ENCODE data around the gene NPAS4.
"Not testable (repeated sequence)": the region's sequence is repeated elsewhere in the genome, so short reads cannot be mapped to it uniquely, and the experiment has no call there.

Gene NPAS4

GRCh38 chr11:66432597-66432996 lies 11.8 kb downstream of the NPAS4 start:
- DNase-seq: no peak
- TF ChIP-seq POLR2A (IDR thresholded peaks at IDR 0.05; ENCODE audit: low read length) (no peak), GATA1 (IDR thresholded peaks at IDR 0.05; ENCODE audit: low read depth, low read length) (no peak)

- TF ChIP-seq GATA1 (IDR thresholded peaks at IDR 0.05; ENCODE audit: low read depth, low read length) (no peak), POLR2A (IDR thresholded peaks at IDR 0.05; ENCODE audit: low read length) (no peak)
- no peak for DNase-seq
These were observed 17.2 kb downstream of the NPAS4 start for GRCh38 chr11:66437979-66438503.

DNA sequence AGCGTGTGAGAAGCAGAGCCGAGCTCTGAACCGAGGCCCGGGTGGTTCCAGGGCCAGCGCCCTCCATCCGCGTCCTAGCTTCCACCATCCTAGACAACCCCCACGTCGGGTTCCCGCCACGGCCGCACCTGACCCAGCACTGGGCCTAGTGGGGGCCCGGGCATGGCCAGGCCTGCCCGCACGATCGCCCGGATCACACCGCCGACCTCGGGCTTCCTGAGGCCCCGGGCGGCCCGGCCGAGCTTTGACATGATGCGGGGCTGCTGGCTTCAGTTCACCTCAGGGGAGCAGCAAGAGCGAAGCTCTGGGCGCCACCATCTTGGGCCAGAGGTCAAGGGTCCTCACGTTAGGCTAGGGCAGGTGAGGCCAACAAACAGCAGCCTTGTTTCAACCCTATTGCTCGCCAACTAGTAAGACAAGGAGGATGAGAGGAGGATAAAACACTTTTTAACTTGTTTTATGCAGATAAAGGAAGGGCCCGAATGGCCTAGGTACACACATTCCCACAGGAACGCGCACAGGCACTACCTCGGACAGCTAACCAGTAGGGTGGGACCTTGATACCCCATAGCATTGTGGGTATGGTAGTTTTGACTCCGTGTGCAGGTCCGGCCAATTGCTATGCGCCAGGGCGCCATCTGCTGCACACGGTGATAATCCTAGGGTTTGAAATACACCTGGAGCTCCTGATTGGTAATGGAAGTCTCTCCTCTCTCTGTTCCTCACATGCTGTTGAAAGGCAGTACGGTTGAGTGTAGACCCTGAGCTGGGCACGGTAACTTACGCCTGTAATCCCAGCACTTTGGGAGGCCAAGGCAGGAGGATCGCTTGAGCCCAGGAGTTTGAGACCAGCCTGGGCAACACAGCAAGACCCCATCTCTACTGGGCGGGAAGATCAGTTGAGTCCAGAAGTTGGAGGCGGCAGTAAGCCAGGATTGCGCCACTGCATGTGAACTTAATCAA lies 17.9 kb downstream of the NPAS4 start, which contains the start of gene MRPL11:
Gene MRPL11, minus strand, starts transcription at position 345 of the 963 bp plus-strand sequence. Its CDS starts 94 bp downstream, at position 251.
- TF ChIP-seq GATA1 (IDR thresholded peaks at IDR 0.05; ENCODE audit: low read depth, low read length) (no peak), POLR2A (IDR thresholded peaks at IDR 0.05; ENCODE audit: low read length) (peak; percentile 61)
- DNase-seq: peak; percentile 93 to 95

DNA sequence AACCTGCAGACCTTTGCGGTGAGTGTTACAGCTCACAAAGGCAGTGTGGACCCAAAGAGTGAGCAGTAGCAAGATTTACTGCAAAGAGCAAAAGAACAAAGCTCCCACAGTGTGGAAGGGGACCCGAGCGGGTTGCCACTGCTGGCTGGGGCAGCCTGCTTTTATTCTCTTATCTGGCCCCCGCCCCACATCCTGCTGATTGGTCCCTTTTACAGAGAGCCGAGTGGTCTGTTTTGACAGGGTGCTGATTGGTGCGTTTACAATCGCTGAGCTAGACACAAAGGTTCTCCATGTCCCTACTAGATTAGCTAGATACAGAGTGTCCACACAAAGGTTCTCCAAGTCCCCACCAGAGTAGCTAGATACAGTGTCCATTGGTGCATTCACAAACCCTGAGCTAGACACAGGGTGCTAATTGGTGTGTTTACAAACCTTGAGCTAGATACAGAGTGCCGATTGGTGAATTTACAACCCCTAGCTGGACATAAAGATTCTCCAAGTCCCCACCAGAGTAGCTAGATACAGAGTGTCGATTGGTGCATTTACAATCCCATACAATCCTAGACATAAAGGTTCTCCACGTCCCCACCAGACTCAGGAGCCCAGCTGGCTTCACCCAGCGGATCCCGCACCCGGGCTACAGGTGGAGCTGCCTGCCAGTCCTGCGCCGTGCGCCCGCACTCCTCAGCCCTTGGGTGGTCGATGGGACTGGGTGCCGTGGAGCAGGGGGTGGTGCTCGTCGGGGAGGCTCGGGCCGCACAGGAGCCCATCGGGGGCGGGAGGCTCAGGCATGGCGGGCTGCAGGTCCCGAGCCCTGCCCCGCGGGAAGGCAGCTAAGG lies 19.5 kb downstream of the NPAS4 start:
- DNase-seq: not testable (repeated sequence)

GRCh38 chr11:66440940-66441282 lies 20.1 kb downstream of the NPAS4 start:
- DNase-seq: not testable (repeated sequence)

GRCh38 chr11:66443602-66444001 lies 22.8 kb downstream of the NPAS4 start:
- DNase-seq: no peak
- TF ChIP-seq POLR2A (IDR thresholded peaks at IDR 0.05; ENCODE audit: low read length) (no peak), GATA1 (IDR thresholded peaks at IDR 0.05; ENCODE audit: low read depth, low read length) (no peak)

GRCh38 chr11:66447012-66447411 lies 26.2 kb downstream of the NPAS4 start:
- DNase-seq: no peak
- TF ChIP-seq POLR2A (IDR thresholded peaks at IDR 0.05; ENCODE audit: low read length) (no peak), GATA1 (IDR thresholded peaks at IDR 0.05; ENCODE audit: low read depth, low read length) (no peak)

DNA sequence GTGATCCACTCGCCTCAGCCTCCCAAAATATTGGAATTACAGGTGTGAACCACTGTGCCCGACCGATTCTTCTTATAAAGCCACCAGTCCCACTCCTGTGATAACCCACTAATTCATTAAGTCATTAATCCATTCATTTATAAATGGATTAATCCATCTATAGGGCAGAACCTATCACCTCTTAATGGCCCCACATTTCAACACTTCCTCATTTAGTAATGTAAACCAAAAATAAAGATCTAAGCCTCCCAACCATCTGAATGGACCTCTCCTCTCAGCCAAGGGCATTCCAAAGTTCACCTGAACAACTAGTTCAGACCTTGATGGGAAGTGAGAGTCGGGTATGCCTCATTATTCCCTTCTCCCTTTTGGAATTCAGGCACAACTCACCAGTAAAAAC lies 27.7 kb downstream of the NPAS4 start:
- DNase-seq: no peak
- no peak for TF ChIP-seq POLR2A (IDR thresholded peaks at IDR 0.05; ENCODE audit: low read length)
- TF ChIP-seq GATA1 (IDR thresholded peaks at IDR 0.05; ENCODE audit: low read depth, low read length): no peak

- no peak for DNase-seq
- no peak for TF ChIP-seq GATA1 (IDR thresholded peaks at IDR 0.05; ENCODE audit: low read depth, low read length)
- TF ChIP-seq POLR2A (IDR thresholded peaks at IDR 0.05; ENCODE audit: low read length): no peak
These were observed 29.7 kb downstream of the NPAS4 start for GRCh38 chr11:66450560-66450959.

DNA sequence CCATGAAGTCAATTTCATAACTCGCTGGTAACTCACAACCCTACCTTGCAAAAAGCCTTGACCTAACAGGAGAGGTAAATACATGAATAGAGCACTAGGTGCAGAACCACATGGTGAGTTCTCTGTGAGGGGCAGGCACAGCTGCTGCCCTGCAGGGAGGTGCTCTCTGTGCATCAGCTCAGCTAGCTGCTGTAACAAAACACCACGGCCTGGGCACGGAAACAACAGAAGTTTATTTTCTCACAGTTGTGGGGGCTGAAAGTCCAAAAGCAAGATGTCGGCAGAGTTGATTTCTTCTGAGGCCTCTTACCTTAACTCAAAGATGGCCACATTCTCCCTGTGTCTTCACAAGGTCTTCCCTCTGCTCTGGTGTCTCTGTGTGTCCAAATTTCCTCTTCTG lies 30.8 kb downstream of the NPAS4 start:
- TF ChIP-seq POLR2A (IDR thresholded peaks at IDR 0.05; ENCODE audit: low read length) (no peak), GATA1 (IDR thresholded peaks at IDR 0.05; ENCODE audit: low read depth, low read length) (no peak)
- no peak for DNase-seq

DNA sequence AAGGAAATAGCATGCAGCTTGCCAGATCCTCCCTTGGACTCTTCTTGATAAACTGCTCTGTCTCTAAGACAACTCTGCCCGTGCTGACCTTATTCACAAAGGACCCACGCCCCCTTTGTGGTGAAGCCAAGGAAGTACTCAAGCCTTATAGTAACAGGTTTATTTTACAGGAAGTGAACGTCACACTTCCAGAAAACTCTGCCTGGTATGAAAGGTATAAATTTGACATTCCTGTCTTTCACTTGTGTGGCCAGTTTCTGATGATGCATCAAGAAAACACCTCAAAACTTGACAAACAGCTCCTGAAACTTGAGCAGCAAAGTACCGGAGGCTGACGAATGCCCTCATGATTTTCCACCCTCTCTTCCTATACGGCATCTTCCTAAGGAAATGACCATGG lies 33.4 kb downstream of the NPAS4 start:
- TF ChIP-seq POLR2A (IDR thresholded peaks at IDR 0.05; ENCODE audit: low read length) (no peak), GATA1 (IDR thresholded peaks at IDR 0.05; ENCODE audit: low read depth, low read length) (no peak)
- no peak for DNase-seq

GRCh38 chr11:66454828-66455227 lies 34.0 kb downstream of the NPAS4 start:
- TF ChIP-seq POLR2A (IDR thresholded peaks at IDR 0.05; ENCODE audit: low read length): no peak
- no peak for DNase-seq

- TF ChIP-seq GATA1 (IDR thresholded peaks at IDR 0.05; ENCODE audit: low read depth, low read length) (no peak), POLR2A (IDR thresholded peaks at IDR 0.05; ENCODE audit: low read length) (no peak)
- no peak for DNase-seq
These were observed 37.0 kb downstream of the NPAS4 start for GRCh38 chr11:66457826-66458225.

DNA sequence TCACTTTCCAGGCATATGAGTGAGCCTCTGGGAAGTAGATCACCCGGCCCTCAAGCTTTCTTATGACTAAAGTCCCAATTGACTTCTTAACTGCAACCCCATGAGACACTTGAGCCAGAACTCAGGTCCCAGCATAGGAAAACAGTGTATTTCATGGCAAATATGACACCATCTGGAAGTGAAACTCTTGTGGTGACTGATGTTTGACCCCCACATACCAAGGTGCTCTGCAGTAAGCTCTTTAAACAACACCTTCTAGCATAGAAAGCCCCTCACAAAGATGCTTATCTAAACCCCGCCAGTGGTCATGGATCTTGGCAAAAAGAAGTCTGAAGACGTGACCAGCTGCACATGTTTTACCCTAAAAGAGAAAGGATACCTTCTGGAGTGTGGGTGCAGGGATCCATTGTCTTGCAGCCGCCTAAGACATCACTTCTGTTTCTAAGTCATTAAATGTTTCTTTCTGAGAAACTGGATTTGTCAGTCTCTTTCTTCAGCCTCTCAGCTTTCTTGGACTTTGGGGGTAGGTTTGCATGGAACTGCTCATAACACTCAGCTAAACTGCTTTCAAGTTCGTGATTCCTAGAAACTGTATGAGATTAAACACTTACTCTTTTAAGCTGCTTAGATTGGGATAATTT lies 38.4 kb downstream of the NPAS4 start:
- DNase-seq: no peak
- TF ChIP-seq GATA1 (IDR thresholded peaks at IDR 0.05; ENCODE audit: low read depth, low read length) (no peak), POLR2A (IDR thresholded peaks at IDR 0.05; ENCODE audit: low read length) (no peak)
